SIG-M5 treated with dmso at 0.1 percent for 504 hours (cell line): ENCODE data around the gene KLHL14.

Experiments used
- DNase-seq: peaks from one replicate; lab custom pipeline; 2025; ENCODE audit not compliant: unreplicated experiment; lab: John Stamatoyannopoulos, UW

Gene KLHL14

GRCh38 chr18:32770666-32771168, 2.1 kb downstream of the KLHL14 start:
- no peak for DNase-seq

- no peak for DNase-seq
Measured at GRCh38 chr18:32770054-32770665, 2.7 kb downstream of the KLHL14 start.

DNA sequence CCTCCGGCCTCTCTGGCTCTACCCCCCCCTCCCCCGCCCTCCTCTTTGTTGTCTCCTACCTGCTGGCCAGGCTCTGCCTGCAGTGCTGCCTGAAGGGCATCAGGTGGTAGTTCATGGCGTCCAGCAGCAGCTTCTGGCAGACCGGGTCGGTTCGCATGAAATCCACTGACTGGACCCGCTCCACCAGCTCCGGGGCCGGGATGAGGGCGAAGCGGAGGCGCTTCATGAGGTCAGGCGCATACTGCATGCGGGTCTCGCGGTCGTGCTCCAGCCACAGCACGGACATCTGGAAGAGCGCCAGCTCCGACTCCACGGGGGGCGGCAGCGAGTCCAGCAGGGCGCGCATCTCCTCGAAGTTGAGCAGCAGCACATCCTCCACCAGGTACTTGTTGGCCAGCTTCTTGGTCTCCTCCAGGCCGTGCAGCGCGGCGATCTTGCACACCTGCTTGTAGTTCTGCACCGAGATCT, 3.2 kb downstream of the KLHL14 start:
- no peak for DNase-seq

GRCh38 chr18:32769071-32769585, 3.7 kb downstream of the KLHL14 start:
- no peak for DNase-seq

- DNase-seq: no peak
Measured at GRCh38 chr18:32767400-32767799, 5.4 kb downstream of the KLHL14 start.

DNA sequence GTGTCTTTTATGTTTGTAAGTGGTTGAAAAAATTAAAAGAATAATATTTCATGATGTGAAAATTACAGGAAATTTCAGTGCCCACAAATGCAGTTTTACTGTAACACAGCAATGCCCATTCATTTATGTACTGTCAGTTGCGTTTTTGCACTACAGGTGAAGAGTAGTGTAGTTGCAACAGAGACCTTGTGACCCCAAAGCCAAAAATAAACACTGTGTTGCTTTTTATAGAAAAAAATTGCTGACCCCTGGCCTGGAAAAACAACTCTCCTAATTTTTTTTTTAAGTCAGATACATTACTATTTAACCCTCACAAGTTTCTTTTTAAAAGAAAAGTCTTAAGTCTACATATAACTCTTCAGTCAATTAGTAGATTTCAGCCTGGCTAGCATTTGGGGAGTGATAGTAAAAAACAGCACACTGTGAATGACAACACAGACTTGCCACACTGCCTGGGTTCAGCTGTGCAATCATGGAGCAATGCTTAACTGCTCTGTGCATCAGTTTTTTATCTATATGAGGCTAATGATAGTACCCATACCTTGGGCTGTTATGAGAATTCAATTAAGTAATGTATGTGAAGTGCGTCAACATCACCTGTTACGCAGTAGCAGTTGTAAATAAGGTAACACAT, 8.1 kb downstream of the KLHL14 start:
- no peak for DNase-seq

- DNase-seq: no peak
Measured at GRCh38 chr18:32763293-32763692, 9.5 kb downstream of the KLHL14 start.

DNA sequence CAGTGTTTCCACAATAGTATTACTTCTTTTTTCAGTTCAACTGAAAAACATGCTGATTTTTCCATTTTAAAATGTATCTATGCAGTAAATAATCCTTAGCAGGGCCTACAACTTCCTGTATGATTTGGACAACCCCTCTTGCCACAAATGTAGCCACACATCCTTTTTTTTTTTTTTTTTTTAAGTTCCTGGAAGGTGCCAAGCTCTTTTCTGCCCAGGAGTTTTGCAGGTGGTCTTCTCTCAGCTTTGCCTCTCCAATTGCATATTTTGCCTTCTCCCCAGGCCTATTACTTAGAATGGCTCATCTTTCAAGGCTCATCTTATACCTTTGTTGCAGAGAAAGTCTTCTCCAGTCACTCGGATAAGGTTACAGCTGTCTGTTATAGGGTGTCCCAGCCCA, 11.6 kb downstream of the KLHL14 start:
- DNase-seq: no peak

GRCh38 chr18:32760391-32760790, 12.4 kb downstream of the KLHL14 start:
- no peak for DNase-seq

- no peak for DNase-seq
Measured at GRCh38 chr18:32759611-32760167, 13.1 kb downstream of the KLHL14 start.

DNA sequence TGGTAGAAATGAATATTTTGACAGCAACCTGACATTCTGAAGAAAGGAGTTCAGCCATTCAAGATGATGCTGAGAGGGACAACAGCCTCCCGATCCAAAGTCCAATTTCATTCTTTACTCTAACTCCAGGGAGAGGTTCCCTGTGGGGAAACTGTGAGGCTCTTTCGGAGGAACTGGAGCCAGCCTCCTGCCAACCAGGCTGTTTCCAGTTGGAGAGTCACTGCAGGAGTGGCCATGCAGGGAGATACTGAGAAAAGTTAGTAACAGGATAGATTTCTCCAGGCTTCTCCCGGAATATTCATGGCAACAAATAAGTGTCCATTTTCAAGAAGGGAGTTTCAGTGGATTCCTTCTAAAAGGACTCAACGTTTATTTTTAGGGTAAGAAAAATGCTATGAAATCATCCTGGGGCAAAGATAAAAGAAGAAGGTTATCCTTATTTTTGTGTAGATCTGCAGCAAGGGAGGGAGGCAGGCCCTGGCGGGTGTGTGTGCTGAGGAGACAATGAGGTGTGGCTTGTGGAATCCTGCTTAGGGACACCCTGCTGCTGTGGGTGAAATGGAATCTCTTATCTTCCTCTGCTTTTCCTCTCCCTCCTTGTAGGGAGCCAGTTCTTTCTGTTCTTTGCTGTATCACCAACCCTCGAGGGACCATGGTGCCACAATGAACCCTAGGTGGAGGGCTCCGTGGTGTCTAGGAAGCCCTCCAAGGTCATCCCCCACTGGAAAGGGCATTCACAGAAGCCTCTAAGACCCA, 18.1 kb downstream of the KLHL14 start:
- no peak for DNase-seq

DNA sequence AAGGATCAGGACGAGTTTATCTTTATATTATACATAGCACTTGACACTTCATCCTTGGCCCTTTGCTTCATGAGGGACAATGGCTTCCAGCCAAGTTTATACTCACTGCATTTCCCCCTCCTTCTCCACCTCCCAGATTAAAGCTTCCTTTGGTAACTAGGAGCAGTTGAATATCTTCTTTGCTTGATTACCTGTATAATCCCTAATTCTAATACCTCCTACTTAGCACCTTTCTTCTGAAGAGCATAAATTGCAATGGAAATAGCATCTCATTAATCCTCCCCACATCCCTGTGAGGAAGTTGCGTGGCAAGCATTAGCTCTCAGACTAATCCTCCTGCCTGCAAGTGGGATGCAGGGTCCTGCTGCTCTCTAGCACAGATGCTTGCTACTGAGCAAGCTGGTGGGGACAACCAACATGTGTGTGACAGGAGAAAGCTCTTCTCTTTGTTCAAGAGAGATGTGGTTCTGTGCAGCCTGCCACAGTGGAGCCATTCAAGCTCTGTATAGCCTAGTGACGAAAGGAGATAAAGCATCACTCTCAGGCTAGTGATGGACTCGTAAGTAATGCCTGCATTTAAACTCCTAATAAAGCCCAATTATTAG, 19.1 kb downstream of the KLHL14 start:
- DNase-seq: no peak

- no peak for DNase-seq
Measured at GRCh38 chr18:32750328-32750727, 22.5 kb downstream of the KLHL14 start.

DNA sequence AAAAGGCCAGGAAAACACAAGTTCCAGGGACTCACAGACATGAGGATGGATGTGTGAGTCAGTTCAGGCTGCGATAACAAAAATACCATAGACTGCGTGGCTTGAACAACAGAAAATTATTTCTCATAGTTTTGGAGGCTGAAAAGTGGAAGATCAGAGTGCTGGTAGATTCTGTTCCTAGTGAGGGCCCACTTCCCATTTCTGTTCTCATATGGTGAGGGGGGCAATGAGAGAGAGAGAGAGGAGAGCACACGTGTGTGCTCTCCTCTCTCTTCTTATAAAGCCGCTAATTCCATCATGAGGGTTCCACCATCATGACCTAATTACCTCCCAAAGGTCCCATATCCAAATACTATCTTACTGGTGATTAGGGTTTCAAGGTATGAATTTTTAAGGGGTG, 23.0 kb downstream of the KLHL14 start:
- no peak for DNase-seq

DNA sequence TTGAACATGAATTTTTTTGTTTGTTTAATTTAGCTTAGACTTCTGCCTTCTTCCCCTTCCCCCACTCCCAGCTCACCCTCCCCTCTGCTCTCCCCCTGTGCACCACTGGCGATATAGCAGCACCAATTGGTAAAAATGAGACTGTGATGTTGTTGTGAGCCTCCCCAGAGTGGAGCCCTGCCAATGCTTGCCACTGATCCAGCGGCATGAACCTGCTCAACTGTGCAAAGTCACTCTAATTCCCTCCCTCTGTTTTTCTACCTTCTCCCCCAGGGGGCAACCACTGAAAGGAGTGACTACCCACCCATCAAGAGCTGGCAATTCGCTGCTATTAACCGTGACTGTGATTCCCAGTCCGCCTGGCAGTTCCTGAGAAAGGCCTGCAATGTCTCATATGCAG, 30.2 kb downstream of the KLHL14 start:
- DNase-seq: no peak

DNA sequence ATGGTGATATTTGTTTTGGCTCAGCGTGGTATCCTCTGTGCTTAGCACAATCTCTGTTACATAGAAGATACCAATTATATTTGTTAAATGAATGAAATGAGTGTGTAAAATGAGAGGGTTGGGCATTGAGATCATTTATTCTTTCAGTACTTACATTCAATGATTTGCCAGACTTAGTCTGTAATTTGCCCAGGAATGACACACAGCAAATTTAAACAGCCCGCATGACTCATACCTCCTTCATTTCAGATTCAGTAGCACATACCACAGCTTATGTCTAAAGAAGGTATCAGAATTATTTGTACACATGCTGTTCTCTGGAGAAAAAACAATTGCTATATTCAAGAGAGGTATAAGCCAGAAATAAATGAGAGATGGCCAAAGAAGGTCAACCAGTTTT, 37.0 kb downstream of the KLHL14 start:
- DNase-seq: no peak

- DNase-seq: no peak
Measured at GRCh38 chr18:32734442-32734841, 38.4 kb downstream of the KLHL14 start.

DNA sequence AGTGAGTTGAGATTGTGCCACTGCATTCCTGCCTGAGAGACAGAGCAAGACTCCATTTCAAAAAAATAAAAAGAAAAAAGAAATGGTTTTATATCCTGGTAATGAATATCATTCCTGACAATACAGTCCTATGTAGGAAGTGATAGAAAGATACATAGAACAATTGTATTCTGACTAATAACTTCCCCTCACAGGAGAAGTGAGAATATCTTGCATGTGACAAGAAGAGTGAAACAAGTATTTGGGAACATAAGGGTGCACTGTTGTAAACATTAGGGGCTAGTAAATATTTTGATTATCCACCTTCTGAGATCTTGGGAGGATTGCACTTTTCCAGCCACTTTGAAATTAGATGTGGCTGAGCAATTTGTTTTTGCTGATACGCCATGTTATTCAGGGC, 40.7 kb downstream of the KLHL14 start:
- no peak for DNase-seq

DNA sequence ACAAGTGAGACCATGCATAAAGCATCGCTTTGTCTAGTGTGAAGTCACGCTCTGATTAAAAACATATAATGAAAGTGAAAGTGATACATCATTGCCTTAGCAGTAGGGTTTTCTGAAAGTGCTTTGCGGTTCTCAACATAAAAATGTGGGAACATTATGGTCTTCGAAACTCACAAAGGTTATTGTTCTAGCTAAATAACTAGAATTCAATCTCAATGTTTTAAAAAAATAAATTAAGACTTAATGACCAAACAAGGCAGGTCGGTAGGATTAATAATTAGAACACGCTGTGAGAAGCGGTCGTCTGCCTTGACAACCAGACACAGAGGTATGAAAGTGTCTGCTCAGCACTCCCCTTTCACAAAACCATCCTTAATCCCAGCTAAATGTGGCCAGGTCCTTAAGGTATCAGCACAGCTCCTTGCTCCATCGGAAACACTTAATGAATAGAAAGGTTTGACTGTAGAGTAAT, 42.2 kb downstream of the KLHL14 start:
- no peak for DNase-seq

DNA sequence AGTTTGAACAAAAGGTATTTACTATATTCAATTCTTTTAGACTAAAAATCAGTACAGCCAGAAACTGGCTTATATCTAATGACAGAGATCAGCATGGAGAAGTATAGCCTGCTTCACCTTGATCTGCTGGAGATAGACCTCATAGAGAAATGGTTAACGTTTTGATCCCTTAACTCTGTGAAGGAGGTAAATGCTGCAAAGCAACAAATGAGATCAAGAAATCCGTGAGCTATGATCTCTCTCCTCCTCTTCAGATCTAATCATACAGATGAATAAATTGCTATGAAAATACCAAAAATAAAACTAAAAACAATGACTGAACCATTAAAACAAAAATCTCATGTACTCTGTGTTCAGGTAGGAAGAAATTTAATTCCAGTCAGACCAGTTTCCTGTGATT, 42.8 kb downstream of the KLHL14 start:
- DNase-seq: no peak
